Endothelial cell of hepatic sinusoid (primary cell): Measurements from ENCODE around the gene CTAGE1.
"Not testable (repeated sequence)": the region's sequence is repeated elsewhere in the genome, so short reads cannot be mapped to it uniquely, and the experiment has no call there.

Experiments used
- in situ Hi-C: cut with HindIII; loops from 2 replicates; pipeline ENCODE4 v1.10.0; 2017; ENCODE audit warnings: low sequenced_read_pairs

The CTAGE1 gene

DNA sequence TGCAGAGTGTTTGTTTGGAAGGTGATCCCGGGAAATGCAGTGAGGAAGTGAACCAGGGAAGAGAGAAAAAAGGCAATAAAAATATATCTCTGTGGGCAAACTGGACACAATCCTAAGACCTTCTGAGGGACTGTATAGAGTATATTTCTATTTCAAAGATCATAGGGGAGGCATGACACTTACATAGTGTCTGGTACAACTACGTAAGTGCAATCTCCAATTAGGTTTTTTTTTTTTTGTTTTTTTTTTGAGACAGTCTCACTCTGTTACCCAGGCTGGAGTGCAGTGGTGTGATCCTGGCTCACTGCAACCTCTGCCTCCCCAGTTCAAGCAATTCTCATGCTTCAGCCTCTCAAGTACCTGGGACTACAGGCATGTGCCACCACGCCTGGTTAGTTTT is 24.6 kb downstream of the CTAGE1 start:
- in situ Hi-C loops, result not testable (repeated sequence)

- in situ Hi-C loops, result no loop called here
Measured at GRCh38 chr18:22391407-22392345, 26.0 kb downstream of the CTAGE1 start.

GRCh38 chr18:22387787-22388186 is 29.9 kb downstream of the CTAGE1 start:
- in situ Hi-C loops, result no loop called here

DNA sequence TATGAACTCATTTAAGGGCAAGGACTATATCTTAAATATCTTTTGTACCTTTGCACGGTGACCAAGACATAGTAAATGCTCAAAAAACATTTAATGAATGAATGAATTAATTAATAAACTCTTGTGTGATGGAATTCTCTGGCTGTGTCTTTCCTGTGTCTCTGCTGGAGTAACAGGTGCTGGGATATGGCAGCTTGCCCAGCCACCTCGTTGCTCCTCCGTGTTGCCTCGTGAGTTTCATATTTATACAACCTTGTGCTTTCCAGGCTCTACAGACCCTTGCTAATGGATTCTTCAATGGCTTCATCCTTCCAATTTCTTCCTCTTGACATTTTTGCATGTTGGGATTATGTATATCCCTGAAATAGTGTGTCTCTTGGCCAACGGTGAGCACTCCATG is 30.4 kb downstream of the CTAGE1 start:
- in situ Hi-C loops, result no loop called here

DNA sequence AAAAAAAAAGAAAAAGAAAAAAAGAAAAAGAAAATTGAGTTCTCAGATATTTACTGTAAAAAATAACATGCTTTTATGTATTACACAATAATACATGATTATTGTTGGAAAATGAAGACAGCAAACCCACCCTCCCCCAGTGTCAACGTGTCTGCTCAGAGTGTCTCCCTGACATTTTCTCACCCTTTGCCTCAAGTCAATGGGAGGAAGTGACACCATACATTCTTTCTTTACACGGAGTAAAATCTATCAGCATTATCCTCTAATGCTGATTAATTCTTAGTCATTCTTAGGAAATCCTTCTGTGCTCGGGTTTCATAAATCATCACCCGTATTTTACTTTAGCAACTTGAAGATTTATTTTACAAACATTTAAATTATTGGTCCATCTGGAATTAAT is 32.0 kb downstream of the CTAGE1 start:
- in situ Hi-C loops, result no loop called here

- in situ Hi-C loops, result no loop called here
Measured at GRCh38 chr18:22378672-22379282, 38.9 kb downstream of the CTAGE1 start.

- in situ Hi-C loops, result no loop called here
Measured at GRCh38 chr18:22377769-22378168, 39.9 kb downstream of the CTAGE1 start.

- in situ Hi-C loops, result no loop called here
Measured at GRCh38 chr18:22370414-22370813, 47.3 kb downstream of the CTAGE1 start.

- in situ Hi-C loops, result loop anchor here (5.0 kb wide), 1 partner anchor 41 kb away; no protein-coding TSS in a partner anchor
Measured at GRCh38 chr18:22368021-22368420, 49.7 kb downstream of the CTAGE1 start.

- in situ Hi-C loops, result loop anchor here (5.0 kb wide), 1 partner anchor 40 kb away; no protein-coding TSS in a partner anchor
Measured at GRCh38 chr18:22367303-22367702, 50.4 kb downstream of the CTAGE1 start.

GRCh38 chr18:22363867-22364463 is 53.8 kb downstream of the CTAGE1 start:
- in situ Hi-C loops, result no loop called here
